Dedifferentiated amniotic fluid mesenchymal stem cell (primary cell): ENCODE data around the gene KLHDC10.
"Not testable (repeated sequence)": the region's sequence is repeated elsewhere in the genome, so short reads cannot be mapped to it uniquely, and the experiment has no call there.

Experiments used
- DNase-seq: peaks from one replicate; pipeline ENCODE4 v3.0.0-alpha.2; 2016; ENCODE audit errors: extremely low spot score

The KLHDC10 gene

GRCh38 chr7:130079846-130080394 is 9.6 kb downstream of the KLHDC10 start:
- no peak for DNase-seq

- DNase-seq, result not testable (repeated sequence)
Measured at GRCh38 chr7:130083497-130083896, 13.2 kb downstream of the KLHDC10 start.

- no peak for DNase-seq
Measured at GRCh38 chr7:130084037-130084875, 13.9 kb downstream of the KLHDC10 start.

- DNase-seq, result not testable (repeated sequence)
Measured at GRCh38 chr7:130085235-130085634, 14.9 kb downstream of the KLHDC10 start.

- no peak for DNase-seq
Measured at GRCh38 chr7:130086938-130087337, 16.6 kb downstream of the KLHDC10 start.

- no peak for DNase-seq
Measured at GRCh38 chr7:130087364-130087763, 17.0 kb downstream of the KLHDC10 start.

GRCh38 chr7:130090745-130091532 is 20.6 kb downstream of the KLHDC10 start:
- no peak for DNase-seq

- no peak for DNase-seq
Measured at GRCh38 chr7:130091999-130092398, 21.7 kb downstream of the KLHDC10 start.

- DNase-seq, result no peak
Measured at GRCh38 chr7:130092598-130092997, 22.3 kb downstream of the KLHDC10 start.

GRCh38 chr7:130095812-130096211 is 25.5 kb downstream of the KLHDC10 start:
- no peak for DNase-seq

GRCh38 chr7:130096243-130096827 is 26.0 kb downstream of the KLHDC10 start:
- no peak for DNase-seq

GRCh38 chr7:130099331-130099730 is 29.0 kb downstream of the KLHDC10 start:
- no peak for DNase-seq

- no peak for DNase-seq
Measured at GRCh38 chr7:130102588-130102987, 32.3 kb downstream of the KLHDC10 start.

GRCh38 chr7:130107949-130108674 is 37.8 kb downstream of the KLHDC10 start:
- no peak for DNase-seq

GRCh38 chr7:130108809-130109208 is 38.5 kb downstream of the KLHDC10 start:
- DNase-seq, result no peak

- no peak for DNase-seq
Measured at GRCh38 chr7:130112093-130112492, 41.8 kb downstream of the KLHDC10 start.

- DNase-seq, result no peak
Measured at GRCh38 chr7:130112662-130113425, 42.5 kb downstream of the KLHDC10 start.

- DNase-seq, result not testable (repeated sequence)
Measured at GRCh38 chr7:130113426-130113805, 43.1 kb downstream of the KLHDC10 start.

GRCh38 chr7:130113887-130114286 is 43.6 kb downstream of the KLHDC10 start:
- no peak for DNase-seq

GRCh38 chr7:130114374-130114773 is 44.0 kb downstream of the KLHDC10 start:
- DNase-seq, result no peak

- no peak for DNase-seq
Measured at GRCh38 chr7:130114776-130115175, 44.4 kb downstream of the KLHDC10 start.
